PC-3 (cell line): ENCODE data around the gene FAM13A. TPM values are rescaled to one million over a fixed set of nuclear protein-coding genes. Genes with fewer than 3 reads are reported as not detected.

Experiments used
- ATAC-seq: fragments of 200-7000 bp; cut with Tn5 transposase; 2 replicates; pipeline ENCODE4 v1.9.1; 2020; ENCODE audit warnings: mild to moderate bottlenecking, moderate library complexity
- BruUV-seq: library from RNA; stranded (reverse); fragments of 400-500 nt; replicated peaks from 2 replicates; lab custom pipeline; 2021; lab: Mats Ljungman, UMichigan
- CTCF ChIA-PET: fragments of 300-600 bp; sonication (Branson Sonifier 250); formaldehyde crosslinking; loops from one replicate; lab custom pipeline; 2022; ENCODE audit warnings: antibody characterized with exemption; lab: Charles Lee
- POLR2A ChIA-PET: fragments of 300-600 bp; sonication (Branson Sonifier 250); formaldehyde crosslinking; loops from one replicate; lab custom pipeline; 2022; ENCODE audit warnings: antibody characterized with exemption; ENCODE audit not compliant: unreplicated experiment; lab: Charles Lee
- DNase-seq: peaks from one replicate; pipeline ENCODE4 v3.0.0-alpha.2; 2015
- H2AFZ ChIP-seq: fragments of 300-600 bp; sonication (generic); 2 replicates; pipeline ENCODE4 v1.6.0; 2016; ENCODE audit warnings: antibody characterized with exemption, low read length
- H3F3A ChIP-seq: fragments of 300-600 bp; sonication (generic); one replicate; pipeline ENCODE4 v1.6.0; 2017; ENCODE audit warnings: antibody characterized with exemption, low read length, control low read depth, mild to moderate bottlenecking; ENCODE audit not compliant: unreplicated experiment
- H3K27ac ChIP-seq: fragments of 300-600 bp; sonication (generic); 2 replicates; pipeline ENCODE4 v1.5.1; 2016; ENCODE audit warnings: mild to moderate bottlenecking, low read length
- H3K27me3 ChIP-seq: fragments of 300-600 bp; sonication (generic); 2 replicates; pipeline ENCODE4 v1.6.1; 2016; ENCODE audit warnings: low read length, mixed read lengths
- H3K36me3 ChIP-seq: fragments of 300-600 bp; sonication (generic); 2 replicates; pipeline ENCODE4 v1.6.1; 2016; ENCODE audit warnings: low read depth, mixed run types, low read length, mixed read lengths
- H3K4me1 ChIP-seq: fragments of 300-600 bp; sonication (generic); 2 replicates; pipeline ENCODE4 v1.5.1; 2016; ENCODE audit warnings: low read length; ENCODE audit not compliant: insufficient read depth
- H3K4me2 ChIP-seq: fragments of 300-600 bp; sonication (generic); 2 replicates; pipeline ENCODE4 v1.6.0; 2016; ENCODE audit warnings: low read length
- H3K4me3 ChIP-seq: fragments of 300-600 bp; sonication (generic); 2 replicates; pipeline ENCODE4 v1.5.1; 2016; ENCODE audit warnings: mild to moderate bottlenecking, low read length, mixed read lengths
- H3K79me2 ChIP-seq: fragments of 300-600 bp; sonication (generic); 2 replicates; pipeline ENCODE4 v1.6.1; 2017; ENCODE audit warnings: low read length, mixed read lengths
- H3K9ac ChIP-seq: fragments of 300-600 bp; sonication (generic); 2 replicates; pipeline ENCODE4 v1.6.0; 2016; ENCODE audit warnings: mild to moderate bottlenecking, low read length
- H3K9me2 ChIP-seq: fragments of 300-600 bp; sonication (generic); replicated peaks from 2 replicates; pipeline ENCODE4 v1.6.1; 2016; ENCODE audit warnings: mixed run types, low read length, mixed read lengths
- H3K9me3 ChIP-seq: fragments of 300-600 bp; sonication (generic); 2 replicates; pipeline ENCODE4 v1.6.1; 2016; ENCODE audit warnings: low read length, mixed read lengths
- H4K20me1 ChIP-seq: fragments of 300-600 bp; sonication (generic); 2 replicates; pipeline ENCODE4 v1.6.1; 2016; ENCODE audit warnings: low read length, mixed read lengths
- CTCF ChIP-seq: fragments of 300-600 bp; sonication (generic); conservative IDR thresholded peaks from 2 replicates; pipeline ENCODE4 v1.5.1; 2017; ENCODE audit warnings: antibody characterized with exemption, low read depth, mild to moderate bottlenecking, low read length
- EZH2 ChIP-seq: fragments of 300-600 bp; sonication (generic); IDR thresholded peaks from one replicate; pipeline ENCODE4 v1.6.1; 2017; ENCODE audit warnings: antibody characterized with exemption, mild to moderate bottlenecking, low read length; ENCODE audit not compliant: unreplicated experiment
- EZH2phosphoT487 ChIP-seq: fragments of 300-600 bp; sonication (generic); IDR thresholded peaks from 2 replicates; pipeline ENCODE4 v1.6.1; 2018; ENCODE audit warnings: mild to moderate bottlenecking, antibody characterized with exemption, low read length, borderline replicate concordance
- intact Hi-C: fragments of 100-400 bp; cut with micrococcal nuclease; formaldehyde crosslinking; loops from 2 replicates; pipeline ENCODE4 v1.9.0; 2023
- total RNA-seq: library from RNA; depleted of rRNA; stranded (reverse); fragments of >200 nt; gene quantifications from 2 replicates; pipeline ENCODE4 v1.2.3, GENCODE V29; 2014

The FAM13A gene
- total RNA-seq, 1 experiment from 2014 or later, result 8.6 TPM

- Histone ChIP-seq H3K9ac (no peak overlapping the region), H3K79me2 (no peaks in the 10 kb centered on the region), H3K4me2 (no peak overlapping the region), H3K9me2 (no peaks in the 10 kb centered on the region), H3K9me3 (no peaks in the 10 kb centered on the region), H3K4me3 (no peak overlapping the region), H2AFZ (no peak overlapping the region), H3F3A (no peaks in the 10 kb centered on the region), H3K4me1 (peaks cover 23% of the 10 kb centered on the region), H3K36me3 (no peaks in the 10 kb centered on the region), H3K27ac (no peak overlapping the region), H3K27me3 (no peaks in the 10 kb centered on the region), H4K20me1 (no peaks in the 10 kb centered on the region)
- no peak for TF ChIP-seq CTCF
- TF ChIP-seq EZH2phosphoT487, result no peak
- TF ChIP-seq EZH2, result no peak
- POLR2A ChIA-PET, result no interaction called here
- intact Hi-C loops, result no loop called here
- ATAC-seq, result no peak
- CTCF ChIA-PET, result no interaction called here
- no TSS peak for BruUV-seq
- DNase-seq, result no peak
These were observed 268.1 kb downstream of the FAM13A start for GRCh38 chr4:88788895-88789294.

GRCh38 chr4:88788424-88788823, 268.6 kb downstream of the FAM13A start:
- intact Hi-C loops, result no loop called here
- DNase-seq, result no peak

More at GRCh38 chr4:88788424-88788823, 268.6 kb downstream of the FAM13A start:
- TF ChIP-seq EZH2phosphoT487, result no peak
- no peak for TF ChIP-seq CTCF
- no peak for TF ChIP-seq EZH2
- no peaks in the 10 kb centered on the region for H3K9me3 ChIP-seq
- ATAC-seq, result no peak
- H3K4me3 ChIP-seq, result no peak overlapping the region
- CTCF ChIA-PET, result no interaction called here
- no peak overlapping the region for H3K9ac ChIP-seq
- no peak overlapping the region for H2AFZ ChIP-seq
- BruUV-seq, result no TSS peak
- H3K4me2 ChIP-seq, result no peak overlapping the region
- H3K9me2 ChIP-seq, result no peaks in the 10 kb centered on the region
- no peaks in the 10 kb centered on the region for H3K36me3 ChIP-seq
- H3K79me2 ChIP-seq, result no peaks in the 10 kb centered on the region
- no peaks in the 10 kb centered on the region for H3F3A ChIP-seq
- POLR2A ChIA-PET, result no interaction called here
- no peaks in the 10 kb centered on the region for H3K27me3 ChIP-seq
- peaks cover 18% of the 10 kb centered on the region for H3K4me1 ChIP-seq
- no peaks in the 10 kb centered on the region for H4K20me1 ChIP-seq
- no peak overlapping the region for H3K27ac ChIP-seq
